ENCODE results near the gene USH2A.

DNA sequence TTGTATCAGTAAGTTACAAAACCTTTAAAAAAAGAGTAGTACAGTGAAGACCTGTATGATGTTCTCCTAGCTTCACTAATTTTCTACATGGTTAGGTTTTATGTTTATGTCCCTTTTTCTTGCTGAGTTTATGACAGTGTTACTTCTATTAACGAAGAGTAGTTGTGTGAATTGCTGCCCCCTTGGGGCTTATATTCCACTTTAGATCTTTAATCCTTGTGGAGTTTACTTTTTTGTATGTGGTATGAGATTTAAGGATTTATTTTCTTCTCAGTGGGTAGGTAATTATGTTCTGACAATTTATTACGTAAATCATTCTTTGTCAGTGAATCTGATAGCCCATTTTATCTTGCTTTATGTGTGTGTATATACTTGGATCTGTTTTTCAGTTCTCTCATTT is 841.4 kb downstream of the USH2A start:
- TF ChIP-seq, protein P1, sequence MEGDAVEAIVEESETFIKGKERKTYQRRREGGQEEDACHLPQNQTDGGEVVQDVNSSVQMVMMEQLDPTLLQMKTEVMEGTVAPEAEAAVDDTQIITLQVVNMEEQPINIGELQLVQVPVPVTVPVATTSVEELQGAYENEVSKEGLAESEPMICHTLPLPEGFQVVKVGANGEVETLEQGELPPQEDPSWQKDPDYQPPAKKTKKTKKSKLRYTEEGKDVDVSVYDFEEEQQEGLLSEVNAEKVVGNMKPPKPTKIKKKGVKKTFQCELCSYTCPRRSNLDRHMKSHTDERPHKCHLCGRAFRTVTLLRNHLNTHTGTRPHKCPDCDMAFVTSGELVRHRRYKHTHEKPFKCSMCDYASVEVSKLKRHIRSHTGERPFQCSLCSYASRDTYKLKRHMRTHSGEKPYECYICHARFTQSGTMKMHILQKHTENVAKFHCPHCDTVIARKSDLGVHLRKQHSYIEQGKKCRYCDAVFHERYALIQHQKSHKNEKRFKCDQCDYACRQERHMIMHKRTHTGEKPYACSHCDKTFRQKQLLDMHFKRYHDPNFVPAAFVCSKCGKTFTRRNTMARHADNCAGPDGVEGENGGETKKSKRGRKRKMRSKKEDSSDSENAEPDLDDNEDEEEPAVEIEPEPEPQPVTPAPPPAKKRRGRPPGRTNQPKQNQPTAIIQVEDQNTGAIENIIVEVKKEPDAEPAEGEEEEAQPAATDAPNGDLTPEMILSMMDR (IDR thresholded peaks at IDR 0.05) = no peak
- TF ChIP-seq POLR2A (IDR thresholded peaks at IDR 0.05) = no peak
